ENCODE results near the gene POGLUT2. TPM values are rescaled to one million over a fixed set of nuclear protein-coding genes. Genes with fewer than 3 reads are reported as not detected.

POGLUT2 gene
- total RNA-seq, 2 experiments from 2014 or later = not detected

DNA sequence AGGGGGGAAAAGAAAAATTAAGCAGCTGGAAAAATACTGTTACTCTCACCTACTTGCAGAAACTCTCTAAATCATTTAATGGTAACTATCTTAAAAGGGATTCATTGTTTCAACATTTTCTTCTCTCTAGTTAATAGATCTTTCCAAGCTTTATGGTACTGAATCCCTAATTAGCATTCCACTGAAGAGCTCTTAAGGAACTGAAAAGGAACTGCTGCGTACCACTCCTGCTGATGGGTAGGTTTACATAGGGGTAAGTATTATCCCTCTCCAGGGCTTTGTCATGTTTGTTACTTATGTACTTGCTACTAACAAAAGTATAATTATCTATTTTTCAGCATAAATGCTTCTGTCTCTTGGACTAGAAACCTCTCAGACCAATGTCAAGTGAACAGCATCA, 37.7 kb downstream of the POGLUT2 start:
- no peak overlapping the region for H3K27ac Mint-ChIP-seq
- no peaks in the 10 kb centered on the region for H3K9me3 Mint-ChIP-seq
- Histone ChIP-seq H3K27me3 (ENCODE audit: control insufficient read depth in 1 of 2, insufficient read depth in 2 of 2, low read length in 2 of 2) (no peaks in the 10 kb centered on the region), H3K4me1 (ENCODE audit: insufficient read depth, low read length) (no peaks in the 10 kb centered on the region), H3K9me3 (ENCODE audit: control insufficient read depth in 1 of 2, insufficient read depth in 1 of 2, low read length in 2 of 2) (no peaks in the 10 kb centered on the region), H3K27ac (ENCODE audit: low read depth in 1 of 2, low read length in 2 of 2) (no peak overlapping the region), H3K36me3 (ENCODE audit: insufficient read depth, low read length) (no peaks in the 10 kb centered on the region), H3K4me3 (ENCODE audit: low read length) (no peak overlapping the region)
- intact Hi-C loops (cut with DNase I, micrococcal nuclease) = no loop called here
- H3K27me3 Mint-ChIP-seq = no peaks in the 10 kb centered on the region
- ChIA-PET CTCF (no interaction called here), POLR2A (no interaction called here)
- TF ChIP-seq, protein P1, sequence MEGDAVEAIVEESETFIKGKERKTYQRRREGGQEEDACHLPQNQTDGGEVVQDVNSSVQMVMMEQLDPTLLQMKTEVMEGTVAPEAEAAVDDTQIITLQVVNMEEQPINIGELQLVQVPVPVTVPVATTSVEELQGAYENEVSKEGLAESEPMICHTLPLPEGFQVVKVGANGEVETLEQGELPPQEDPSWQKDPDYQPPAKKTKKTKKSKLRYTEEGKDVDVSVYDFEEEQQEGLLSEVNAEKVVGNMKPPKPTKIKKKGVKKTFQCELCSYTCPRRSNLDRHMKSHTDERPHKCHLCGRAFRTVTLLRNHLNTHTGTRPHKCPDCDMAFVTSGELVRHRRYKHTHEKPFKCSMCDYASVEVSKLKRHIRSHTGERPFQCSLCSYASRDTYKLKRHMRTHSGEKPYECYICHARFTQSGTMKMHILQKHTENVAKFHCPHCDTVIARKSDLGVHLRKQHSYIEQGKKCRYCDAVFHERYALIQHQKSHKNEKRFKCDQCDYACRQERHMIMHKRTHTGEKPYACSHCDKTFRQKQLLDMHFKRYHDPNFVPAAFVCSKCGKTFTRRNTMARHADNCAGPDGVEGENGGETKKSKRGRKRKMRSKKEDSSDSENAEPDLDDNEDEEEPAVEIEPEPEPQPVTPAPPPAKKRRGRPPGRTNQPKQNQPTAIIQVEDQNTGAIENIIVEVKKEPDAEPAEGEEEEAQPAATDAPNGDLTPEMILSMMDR (IDR thresholded peaks at IDR 0.05) = no peak
- ATAC-seq (ENCODE audit: poor library complexity) = no peak
- DNase-seq = no peak
- no peaks in the 10 kb centered on the region for H3K4me1 Mint-ChIP-seq (ENCODE audit: low read depth)
- no peak overlapping the region for H3K4me3 Mint-ChIP-seq
- H3K36me3 Mint-ChIP-seq (ENCODE audit: low read depth) = no peaks in the 10 kb centered on the region

- Mint-ChIP-seq H3K27me3 (no peaks in the 10 kb centered on the region), H3K27ac (no peak overlapping the region), H3K9me3 (no peaks in the 10 kb centered on the region), H3K4me1 (ENCODE audit: low read depth) (no peaks in the 10 kb centered on the region), H3K36me3 (ENCODE audit: low read depth) (no peaks in the 10 kb centered on the region), H3K4me3 (no peak overlapping the region)
- Histone ChIP-seq H3K27me3 (ENCODE audit: control insufficient read depth in 1 of 2, insufficient read depth in 2 of 2, low read length in 2 of 2) (no peaks in the 10 kb centered on the region), H3K27ac (ENCODE audit: low read depth in 1 of 2, low read length in 2 of 2) (no peak overlapping the region), H3K36me3 (ENCODE audit: insufficient read depth, low read length) (no peaks in the 10 kb centered on the region), H3K9me3 (ENCODE audit: control insufficient read depth in 1 of 2, insufficient read depth in 1 of 2, low read length in 2 of 2) (no peaks in the 10 kb centered on the region), H3K4me1 (ENCODE audit: insufficient read depth, low read length) (no peaks in the 10 kb centered on the region), H3K4me3 (ENCODE audit: low read length) (no peak overlapping the region)
- ATAC-seq (ENCODE audit: poor library complexity) (no peak), DNase-seq (no peak)
- ChIA-PET CTCF (no interaction called here), POLR2A (interaction anchor here (1.7 kb wide), 1 partner anchor 15 kb away, joined by 5 read pairs; the partner anchor contains the start of gene TEX30)
- TF ChIP-seq, protein P1 (IDR thresholded peaks at IDR 0.05) = no peak
- intact Hi-C loops (cut with DNase I, micrococcal nuclease) = no loop called here
Measured at GRCh38 chr13:102758842-102759241, 39.9 kb downstream of the POGLUT2 start.

- no peak overlapping the region for H3K27ac Mint-ChIP-seq
- TF ChIP-seq, protein P1 (IDR thresholded peaks at IDR 0.05) = no peak
- no peaks in the 10 kb centered on the region for H3K4me1 Mint-ChIP-seq (ENCODE audit: low read depth)
Measured at GRCh38 chr13:102757006-102757405, 41.8 kb downstream of the POGLUT2 start.

More at GRCh38 chr13:102757006-102757405, 41.8 kb downstream of the POGLUT2 start:
- ATAC-seq (ENCODE audit: poor library complexity) (no peak), DNase-seq (no peak)
- Histone ChIP-seq H3K36me3 (ENCODE audit: insufficient read depth, low read length) (no peaks in the 10 kb centered on the region), H3K4me3 (ENCODE audit: low read length) (no peak overlapping the region), H3K4me1 (ENCODE audit: insufficient read depth, low read length) (no peaks in the 10 kb centered on the region), H3K27ac (ENCODE audit: low read depth in 1 of 2, low read length in 2 of 2) (no peak overlapping the region), H3K9me3 (ENCODE audit: control insufficient read depth in 1 of 2, insufficient read depth in 1 of 2, low read length in 2 of 2) (no peaks in the 10 kb centered on the region), H3K27me3 (ENCODE audit: control insufficient read depth in 1 of 2, insufficient read depth in 2 of 2, low read length in 2 of 2) (no peaks in the 10 kb centered on the region)
- POLR2A ChIA-PET = interaction anchor here (1.7 kb wide), 1 partner anchor 17 kb away, joined by 5 read pairs; the partner anchor contains the start of gene TEX30
- Mint-ChIP-seq H3K36me3 (ENCODE audit: low read depth) (no peaks in the 10 kb centered on the region), H3K27me3 (no peaks in the 10 kb centered on the region), H3K4me3 (no peak overlapping the region), H3K9me3 (no peaks in the 10 kb centered on the region)
- intact Hi-C loops (cut with DNase I, micrococcal nuclease) = no loop called here
- CTCF ChIA-PET = no interaction called here
